Mucosa of descending colon (tissue), 3 donors: ENCODE results near the gene ADGRD1. TPM values are rescaled to one million over a fixed set of nuclear protein-coding genes. Genes with fewer than 3 reads are reported as not detected.
"Not testable (repeated sequence)": the region's sequence is repeated elsewhere in the genome, so short reads cannot be mapped to it uniquely, and the experiment has no call there.

Source experiments
- ATAC-seq: fragments of 200-7000 bp; cut with Tn5 transposase; one replicate; pipeline ENCODE4 v1.9.1; 2020; ENCODE audit warnings: mild to moderate bottlenecking, moderate library complexity
- DNase-seq, 3 donors: peaks; one replicate each; pipeline ENCODE4 v3.0.0-alpha.2; 2020
- H3K36me3 ChIP-seq: fragments of 200-600 bp; one replicate; pipeline ENCODE4 v1.8.0; 2021; ENCODE audit warnings: low read depth, mild to moderate bottlenecking
- H3K4me1 ChIP-seq: fragments of 200-600 bp; one replicate; pipeline ENCODE4 v1.8.0; 2021; ENCODE audit warnings: low read depth, mild to moderate bottlenecking
- H3K4me3 ChIP-seq: fragments of 200-600 bp; one replicate; pipeline ENCODE4 v1.8.0; 2021; ENCODE audit warnings: mild to moderate bottlenecking
- H3K9me3 ChIP-seq: fragments of 200-600 bp; one replicate; pipeline ENCODE4 v1.8.0; 2021; ENCODE audit warnings: mild to moderate bottlenecking
- CTCF ChIP-seq: fragments of 200-600 bp; IDR thresholded peaks from one replicate; pipeline ENCODE4 v1.8.0; 2022; ENCODE audit warnings: antibody characterized with exemption, mild to moderate bottlenecking
- intact Hi-C, 2 donors: fragments of 100-400 bp; cut with DNase I in 1 of 2; cut with micrococcal nuclease in 1 of 2; formaldehyde crosslinking; loops; one replicate each; pipeline versions ENCODE4 v1.11.0 to v1.11.1; 2022; cut with DNase I, micrococcal nuclease
- total RNA-seq, 3 donors: library from RNA; stranded (reverse); fragmentation: NEBNext Ultra II Directional in 2 of 3; extraction: Animal tissue kit (Norgen Biotek cat#: 25700) in 2 of 3; gene quantifications; one replicate each; pipeline versions ENCODE4 v1.2.1 to v1.2.4, GENCODE V29; 2021 to 2023
- donor health status: DM: no; HTN: no; CAD: no; lungs with moderate emphysema.
- donor health status: DM: no; HTN: no; CAD: no.
- donor health status: DM: no; HTN: yes; CAD: no.

ADGRD1 gene
- total RNA-seq, 3 donors from 2014 or later = 2.6 to 18.4 (median 12.9) TPM

GRCh38 chr12:131066207-131066885, 112.6 kb downstream of the ADGRD1 start:
- intact Hi-C loops = no loop called here
- no peaks in the 10 kb centered on the region for H3K9me3 ChIP-seq
- no peak overlapping the region for H3K4me3 ChIP-seq
- no peak for TF ChIP-seq CTCF
- DNase-seq = no peak
- no peak for ATAC-seq
- no peaks in the 10 kb centered on the region for H3K4me1 ChIP-seq
- H3K36me3 ChIP-seq = no peaks in the 10 kb centered on the region

- H3K4me1 ChIP-seq = no peaks in the 10 kb centered on the region
These were observed 113.3 kb downstream of the ADGRD1 start for GRCh38 chr12:131066886-131067490.

GRCh38 chr12:131067981-131068851, 114.5 kb downstream of the ADGRD1 start:
- Histone ChIP-seq H3K36me3 (no peaks in the 10 kb centered on the region), H3K4me3 (no peak overlapping the region), H3K9me3 (no peaks in the 10 kb centered on the region), H3K4me1 (no peaks in the 10 kb centered on the region)
- ATAC-seq (no peak), DNase-seq (no peak)
- intact Hi-C loops = no loop called here
- no peak for TF ChIP-seq CTCF

More at GRCh38 chr12:131066886-131067490, 113.3 kb downstream of the ADGRD1 start:
- H3K4me3 ChIP-seq = no peak overlapping the region
- DNase-seq (no peak), ATAC-seq (no peak)
- intact Hi-C loops = no loop called here
- no peak for TF ChIP-seq CTCF
- H3K9me3 ChIP-seq = no peaks in the 10 kb centered on the region
- H3K36me3 ChIP-seq = no peaks in the 10 kb centered on the region

- ATAC-seq = peak; percentile 16
- DNase-seq, intact Hi-C loops, H3K4me1 ChIP-seq, H3K36me3 ChIP-seq, H3K9me3 ChIP-seq, H3K4me3 ChIP-seq: not testable (repeated sequence)
These were observed 115.4 kb downstream of the ADGRD1 start for GRCh38 chr12:131068926-131069720.

- H3K9me3 ChIP-seq, H3K4me1 ChIP-seq, H3K36me3 ChIP-seq, DNase-seq, H3K4me3 ChIP-seq, ATAC-seq, intact Hi-C loops: not testable (repeated sequence)
These were observed 116.4 kb downstream of the ADGRD1 start for GRCh38 chr12:131070136-131070535.

GRCh38 chr12:131070668-131071067, 117.0 kb downstream of the ADGRD1 start:
- H3K36me3 ChIP-seq, ATAC-seq, H3K4me3 ChIP-seq, H3K9me3 ChIP-seq, intact Hi-C loops, H3K4me1 ChIP-seq, DNase-seq: not testable (repeated sequence)

- H3K4me1 ChIP-seq, intact Hi-C loops, H3K36me3 ChIP-seq, ATAC-seq, H3K9me3 ChIP-seq, DNase-seq, H3K4me3 ChIP-seq: not testable (repeated sequence)
These were observed 117.6 kb downstream of the ADGRD1 start for GRCh38 chr12:131071234-131071820.

GRCh38 chr12:131071950-131072349, 118.2 kb downstream of the ADGRD1 start:
- intact Hi-C loops, ATAC-seq, H3K4me3 ChIP-seq, H3K36me3 ChIP-seq, H3K4me1 ChIP-seq, H3K9me3 ChIP-seq, DNase-seq: not testable (repeated sequence)
